ENCODE results near the gene ZNF599.

The ZNF599 gene

GRCh38 chr19:34779652-34780051 lies 6.6 kb upstream of the ZNF599 start:
- Histone ChIP-seq H3K27ac (replicated peaks) (no peak overlapping the region), H3K4me3 (replicated peaks; ENCODE audit: insufficient read depth, low read length) (no peak overlapping the region), H3K27me3 (ENCODE audit: insufficient read depth, poor library complexity, severe bottlenecking) (no peaks in the 10 kb centered on the region)
- no peak for DNase-seq (ENCODE audit: low read depth in 1 of 2, low spot score in 1 of 2)
- TF ChIP-seq CTCF (IDR thresholded peaks at IDR 0.05; ENCODE audit: insufficient read depth, low read length) (no peak), SPI1 (IDR thresholded peaks at IDR 0.05; ENCODE audit: borderline replicate concordance, low read depth) (no peak), POLR2AphosphoS5 (IDR thresholded peaks at IDR 0.05; ENCODE audit: low read depth) (no peak), REST (IDR thresholded peaks at IDR 0.05; ENCODE audit: insufficient replicate concordance, low read depth) (no peak), GABPA (IDR thresholded peaks at IDR 0.05; ENCODE audit: low read depth) (no peak)

GRCh38 chr19:34778342-34778741 lies 5.3 kb upstream of the ZNF599 start:
- Histone ChIP-seq H3K27ac (replicated peaks) (no peak overlapping the region), H3K4me3 (replicated peaks; ENCODE audit: insufficient read depth, low read length) (no peak overlapping the region), H3K27me3 (ENCODE audit: insufficient read depth, poor library complexity, severe bottlenecking) (no peaks in the 10 kb centered on the region)
- no peak for TF ChIP-seq CTCF (IDR thresholded peaks at IDR 0.05; ENCODE audit: insufficient read depth, low read length)
- TF ChIP-seq SPI1 (IDR thresholded peaks at IDR 0.05; ENCODE audit: borderline replicate concordance, low read depth), result no peak
- TF ChIP-seq REST (IDR thresholded peaks at IDR 0.05; ENCODE audit: insufficient replicate concordance, low read depth), result no peak
- TF ChIP-seq POLR2AphosphoS5 (IDR thresholded peaks at IDR 0.05; ENCODE audit: low read depth), result no peak
- no peak for TF ChIP-seq GABPA (IDR thresholded peaks at IDR 0.05; ENCODE audit: low read depth)
- DNase-seq (ENCODE audit: low read depth in 1 of 2, low spot score in 1 of 2), result no peak

- Histone ChIP-seq H3K27ac (replicated peaks) (no peak overlapping the region), H3K27me3 (ENCODE audit: insufficient read depth, poor library complexity, severe bottlenecking) (no peaks in the 10 kb centered on the region), H3K4me3 (replicated peaks; ENCODE audit: insufficient read depth, low read length) (no peak overlapping the region)
- TF ChIP-seq SPI1 (IDR thresholded peaks at IDR 0.05; ENCODE audit: borderline replicate concordance, low read depth), result no peak
- TF ChIP-seq GABPA (IDR thresholded peaks at IDR 0.05; ENCODE audit: low read depth), result no peak
- no peak for TF ChIP-seq POLR2AphosphoS5 (IDR thresholded peaks at IDR 0.05; ENCODE audit: low read depth)
- TF ChIP-seq CTCF (IDR thresholded peaks at IDR 0.05; ENCODE audit: insufficient read depth, low read length), result no peak
- no peak for TF ChIP-seq REST (IDR thresholded peaks at IDR 0.05; ENCODE audit: insufficient replicate concordance, low read depth)
- DNase-seq (ENCODE audit: low read depth in 1 of 2, low spot score in 1 of 2), result no peak
These were observed 1.8 kb upstream of the ZNF599 start for GRCh38 chr19:34774857-34775256.
